ENCODE results near the gene GPD2.

DNA sequence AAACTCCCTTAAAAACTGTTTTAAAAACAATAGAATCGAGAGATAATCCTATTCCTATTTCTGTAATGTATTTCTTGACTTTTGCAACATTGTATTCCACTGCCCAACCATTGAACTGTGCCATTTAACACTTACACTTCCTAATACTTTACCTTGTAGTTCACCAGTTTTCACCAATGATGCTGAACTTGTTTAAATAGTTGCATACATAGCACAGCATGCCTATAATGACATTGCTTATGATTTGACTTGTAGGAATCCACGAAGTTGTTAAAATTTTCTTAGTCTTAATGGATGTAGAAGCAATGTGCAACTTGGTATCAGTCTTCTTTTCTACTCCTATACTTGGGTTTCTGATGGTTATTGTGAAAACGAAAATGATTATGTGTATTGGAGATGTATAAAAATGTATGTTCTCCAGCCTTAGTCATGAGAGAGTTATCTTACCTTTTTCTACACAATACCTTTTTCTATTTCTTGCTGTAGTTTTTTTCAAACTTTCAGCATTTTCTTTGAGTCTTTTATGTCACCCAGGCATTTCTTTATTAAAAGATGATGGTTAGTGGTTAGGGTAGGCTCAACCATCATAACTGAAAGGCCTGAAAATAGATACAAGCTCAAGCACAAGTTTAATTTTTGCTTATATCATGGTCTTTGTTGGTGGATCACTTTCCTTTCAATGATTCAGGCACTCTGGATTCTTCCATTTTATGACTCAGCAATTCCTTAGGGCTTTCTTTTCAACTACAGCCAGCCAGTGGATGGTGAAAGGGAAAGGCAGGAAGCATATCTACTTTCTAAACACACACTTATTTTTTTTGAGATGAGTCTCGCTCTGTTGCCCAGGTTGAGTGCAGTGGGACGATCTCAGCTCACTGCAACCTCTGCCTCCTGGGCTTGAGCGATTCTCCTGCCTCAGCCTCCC lies 9.4 kb downstream of the GPD2 start:
- TF ChIP-seq, protein P1, sequence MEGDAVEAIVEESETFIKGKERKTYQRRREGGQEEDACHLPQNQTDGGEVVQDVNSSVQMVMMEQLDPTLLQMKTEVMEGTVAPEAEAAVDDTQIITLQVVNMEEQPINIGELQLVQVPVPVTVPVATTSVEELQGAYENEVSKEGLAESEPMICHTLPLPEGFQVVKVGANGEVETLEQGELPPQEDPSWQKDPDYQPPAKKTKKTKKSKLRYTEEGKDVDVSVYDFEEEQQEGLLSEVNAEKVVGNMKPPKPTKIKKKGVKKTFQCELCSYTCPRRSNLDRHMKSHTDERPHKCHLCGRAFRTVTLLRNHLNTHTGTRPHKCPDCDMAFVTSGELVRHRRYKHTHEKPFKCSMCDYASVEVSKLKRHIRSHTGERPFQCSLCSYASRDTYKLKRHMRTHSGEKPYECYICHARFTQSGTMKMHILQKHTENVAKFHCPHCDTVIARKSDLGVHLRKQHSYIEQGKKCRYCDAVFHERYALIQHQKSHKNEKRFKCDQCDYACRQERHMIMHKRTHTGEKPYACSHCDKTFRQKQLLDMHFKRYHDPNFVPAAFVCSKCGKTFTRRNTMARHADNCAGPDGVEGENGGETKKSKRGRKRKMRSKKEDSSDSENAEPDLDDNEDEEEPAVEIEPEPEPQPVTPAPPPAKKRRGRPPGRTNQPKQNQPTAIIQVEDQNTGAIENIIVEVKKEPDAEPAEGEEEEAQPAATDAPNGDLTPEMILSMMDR (IDR thresholded peaks at IDR 0.05), result no peak
- TF ChIP-seq EZH2 (IDR thresholded peaks at IDR 0.05; ENCODE audit: borderline replicate concordance, insufficient read depth, low read depth, low read length, poor library complexity, severe bottlenecking), result no peak
